Kidney (tissue), 14 donors: Measurements from ENCODE around the gene EDARADD. TPM values are rescaled to one million over a fixed set of nuclear protein-coding genes. Genes with fewer than 3 reads are reported as not detected.
"Not testable (repeated sequence)": the region's sequence is repeated elsewhere in the genome, so short reads cannot be mapped to it uniquely, and the experiment has no call there.

Experiments
- DNase-seq, 5 donors: peaks; one replicate each; pipeline ENCODE4 v3.0.0-alpha.2; 2013 to 2020
- FAIRE-seq: peaks from 2 replicates; lab custom pipeline; 2012; peaks lifted over from hg19 to GRCh38; lab: Jason Lieb, UNC
- H3K27ac ChIP-seq, 2 donors: one replicate each; pipeline ENCODE4 v1.7.0; 2013; ENCODE audit warnings: low read depth in 2 of 2, low read length in 2 of 2, inconsistent platforms in 1 of 2
- H3K27me3 ChIP-seq: one replicate; pipeline ENCODE4 v1.7.1; 2013; ENCODE audit warnings: low read length, inconsistent platforms; ENCODE audit not compliant: control insufficient read depth, insufficient read depth
- H3K36me3 ChIP-seq, 3 donors: one replicate each; pipeline versions ENCODE4 v1.7.0 to v1.7.1; 2013; ENCODE audit warnings: low read length in 3 of 3, control low read depth in 1 of 3, inconsistent platforms in 1 of 3; ENCODE audit not compliant: insufficient read depth in 3 of 3, control insufficient read depth in 2 of 3
- H3K4me1 ChIP-seq, 3 donors: one replicate each; pipeline versions ENCODE4 v1.7.0 to v1.7.1; 2013; ENCODE audit warnings: low read length in 3 of 3, inconsistent platforms in 1 of 3, low read depth in 1 of 3; ENCODE audit not compliant: control insufficient read depth in 2 of 3, insufficient read depth in 2 of 3
- H3K4me3 ChIP-seq, 3 donors: one replicate each; pipeline versions ENCODE4 v1.7.0 to v1.8.1; 2013; ENCODE audit warnings: low read length in 3 of 3, control low read depth in 1 of 3, inconsistent platforms in 1 of 3
- H3K9ac ChIP-seq, 3 donors: one replicate each; pipeline versions ENCODE4 v1.7.0 to v1.7.1; 2013; ENCODE audit warnings: low read length in 3 of 3, control low read depth in 1 of 3, inconsistent platforms in 1 of 3
- H3K9me3 ChIP-seq, 3 donors: one replicate each; pipeline versions ENCODE4 v1.7.0 to v1.7.1; 2013; ENCODE audit warnings: low read length in 3 of 3, control low read depth in 1 of 3, inconsistent platforms in 1 of 3; ENCODE audit not compliant: control insufficient read depth in 2 of 3, insufficient read depth in 1 of 3
- intact Hi-C: fragments of 100-400 bp; cut with DNase I; formaldehyde crosslinking; loops from one replicate; pipeline ENCODE4 v1.11.1; 2022
- polyA plus RNA-seq: library from polyadenylated mRNA; stranded (reverse); fragments of 350-450 nt; fragmentation: Illumina TruSeq; extraction: RNeasy Lipid Tissue Mini Kit (QIAGEN cat#74804); gene quantifications from one replicate; pipeline ENCODE4 v1.2.3, GENCODE V29; 2014; ENCODE audit warnings: low read depth, low replicate concordance; ENCODE audit not compliant: insufficient read depth
- total RNA-seq: library from RNA; stranded (reverse); fragmentation: NEBNext Ultra II Directional; extraction: Animal tissue kit (Norgen Biotek cat#: 25700); gene quantifications from one replicate; pipeline ENCODE4 v1.2.1, GENCODE V29; 2021
- TF ChIP-seq, protein P1 (sequence below): IDR thresholded peaks from 3 replicates; pipeline ENCODE4 v1.5.1; 2012; ENCODE audit warnings: mild to moderate bottlenecking, moderate library complexity, borderline replicate concordance; ENCODE audit not compliant: insufficient read depth; ENCODE audit errors: extremely low read depth
- donor health status: control.
- donor health status: control.
- donor health status: control.
- donor health status: control.
- donor health status: control.
- donor health status: DM: yes; HTN: yes; CAD: no.
- donor health status: Normal renal cell carcinoma (clear cell type).

The EDARADD gene
- total and polyA plus RNA-seq, 2 donors from 2014 or later, result 0.82 to 2.2 TPM

DNA sequence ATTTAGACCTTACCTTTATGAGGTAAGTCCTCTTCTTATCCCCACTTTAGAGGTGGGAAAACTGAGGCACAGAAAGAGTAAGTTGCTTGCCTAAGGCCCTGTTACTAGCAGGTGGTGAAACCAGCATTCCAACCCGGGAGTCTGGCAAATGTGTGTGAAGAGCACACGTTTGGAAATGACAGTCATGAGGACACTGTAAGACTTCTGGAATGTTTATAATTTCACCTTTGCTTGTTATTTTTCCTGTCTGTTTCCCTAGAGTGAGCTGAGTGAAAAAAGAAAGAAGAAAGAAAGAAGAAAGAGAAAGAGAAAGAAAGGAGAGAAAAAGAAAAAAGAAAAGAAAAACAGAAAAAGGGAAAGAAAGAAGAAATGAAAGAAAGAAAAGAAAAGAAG is 108.5 kb downstream of the EDARADD start:
- Histone ChIP-seq H3K4me3 (peak overlapping the region in 1 of 3 donors; percentile 58), H3K4me1 (peaks cover 0 to 3% (median 0%) of the 10 kb centered on the region in 3 donors), H3K27me3 (no peaks in the 10 kb centered on the region), H3K27ac (no peak overlapping the region), H3K9ac (no peak overlapping the region), H3K36me3 (no peaks in the 10 kb centered on the region), H3K9me3 (no peaks in the 10 kb centered on the region)
- DNase-seq (peak in 2 of 5 donors; percentile 29 to 31), FAIRE-seq (no peak)
- intact Hi-C loops, result no loop called here
- TF ChIP-seq, protein P1, sequence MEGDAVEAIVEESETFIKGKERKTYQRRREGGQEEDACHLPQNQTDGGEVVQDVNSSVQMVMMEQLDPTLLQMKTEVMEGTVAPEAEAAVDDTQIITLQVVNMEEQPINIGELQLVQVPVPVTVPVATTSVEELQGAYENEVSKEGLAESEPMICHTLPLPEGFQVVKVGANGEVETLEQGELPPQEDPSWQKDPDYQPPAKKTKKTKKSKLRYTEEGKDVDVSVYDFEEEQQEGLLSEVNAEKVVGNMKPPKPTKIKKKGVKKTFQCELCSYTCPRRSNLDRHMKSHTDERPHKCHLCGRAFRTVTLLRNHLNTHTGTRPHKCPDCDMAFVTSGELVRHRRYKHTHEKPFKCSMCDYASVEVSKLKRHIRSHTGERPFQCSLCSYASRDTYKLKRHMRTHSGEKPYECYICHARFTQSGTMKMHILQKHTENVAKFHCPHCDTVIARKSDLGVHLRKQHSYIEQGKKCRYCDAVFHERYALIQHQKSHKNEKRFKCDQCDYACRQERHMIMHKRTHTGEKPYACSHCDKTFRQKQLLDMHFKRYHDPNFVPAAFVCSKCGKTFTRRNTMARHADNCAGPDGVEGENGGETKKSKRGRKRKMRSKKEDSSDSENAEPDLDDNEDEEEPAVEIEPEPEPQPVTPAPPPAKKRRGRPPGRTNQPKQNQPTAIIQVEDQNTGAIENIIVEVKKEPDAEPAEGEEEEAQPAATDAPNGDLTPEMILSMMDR, result no peak

DNA sequence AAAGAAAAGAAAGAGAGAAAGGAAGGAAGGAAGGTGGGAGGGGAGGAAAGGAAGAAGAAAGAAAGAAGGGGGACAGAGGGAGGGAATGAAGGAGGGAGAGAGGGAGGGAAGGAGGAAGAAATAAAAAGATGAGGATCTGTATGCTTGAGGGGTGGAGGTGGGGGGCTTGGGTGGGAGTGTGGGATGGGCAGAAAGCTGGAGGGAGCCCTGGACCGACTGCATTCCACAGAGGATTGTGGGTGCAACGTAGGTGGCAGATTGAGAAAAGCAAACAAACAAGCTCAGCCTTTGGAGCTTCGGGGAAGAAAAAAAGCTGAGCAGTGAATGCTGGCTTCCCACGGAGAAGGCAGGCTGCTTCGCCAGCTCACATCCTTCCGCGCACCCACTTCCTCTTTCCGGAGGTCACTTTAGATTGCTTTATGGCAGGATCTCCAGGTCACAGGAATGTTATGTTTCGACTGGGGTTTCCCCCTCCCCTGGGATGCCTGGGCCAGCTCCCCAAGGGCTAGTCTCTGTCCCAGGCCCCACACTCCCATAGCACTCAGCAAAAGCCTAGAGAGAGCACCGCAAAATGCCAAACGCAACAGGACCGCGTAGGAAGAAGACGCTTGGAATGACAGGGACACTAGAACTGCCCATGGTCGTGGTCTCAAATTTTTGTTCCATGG is 109.0 kb downstream of the EDARADD start:
- H3K27ac ChIP-seq, result peak overlapping the region; percentile 22 to 34
- no peaks in the 10 kb centered on the region for H3K36me3 ChIP-seq
- DNase-seq (peak in 4 of 5 donors; percentile 58 to 83 (median 67)), FAIRE-seq (no peak)
- no peaks in the 10 kb centered on the region for H3K9me3 ChIP-seq
- H3K9ac ChIP-seq, result peak overlapping the region in 2 of 3 donors; percentile 1 to 37
- peak overlapping the region in 2 of 3 donors; percentile 17 to 58 for H3K4me3 ChIP-seq
- TF ChIP-seq, protein P1, result no peak
- H3K27me3 ChIP-seq, result no peaks in the 10 kb centered on the region
- peaks cover 0 to 3% (median 0%) of the 10 kb centered on the region in 3 donors for H3K4me1 ChIP-seq
- intact Hi-C loops, result no loop called here

DNA sequence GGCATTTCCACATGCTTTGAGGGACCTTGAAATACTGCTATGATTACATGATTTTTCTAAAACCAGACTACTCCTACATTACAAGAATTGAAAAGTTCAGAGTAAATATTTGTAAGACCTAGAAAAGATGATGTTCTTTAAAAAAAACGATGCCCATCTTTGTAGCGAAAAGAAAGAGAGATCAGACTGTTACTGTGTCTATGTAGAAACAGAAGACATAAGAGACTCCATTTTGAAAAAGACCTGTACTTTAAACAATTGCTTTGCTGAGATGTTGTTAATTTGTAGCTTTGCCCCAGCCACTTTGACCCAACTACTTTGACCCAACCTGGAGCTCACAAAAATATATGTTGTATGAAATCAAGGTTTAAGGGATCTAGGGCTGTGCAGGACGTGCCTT is 110.3 kb downstream of the EDARADD start:
- H3K4me3 ChIP-seq, DNase-seq, FAIRE-seq: not testable (repeated sequence)

DNA sequence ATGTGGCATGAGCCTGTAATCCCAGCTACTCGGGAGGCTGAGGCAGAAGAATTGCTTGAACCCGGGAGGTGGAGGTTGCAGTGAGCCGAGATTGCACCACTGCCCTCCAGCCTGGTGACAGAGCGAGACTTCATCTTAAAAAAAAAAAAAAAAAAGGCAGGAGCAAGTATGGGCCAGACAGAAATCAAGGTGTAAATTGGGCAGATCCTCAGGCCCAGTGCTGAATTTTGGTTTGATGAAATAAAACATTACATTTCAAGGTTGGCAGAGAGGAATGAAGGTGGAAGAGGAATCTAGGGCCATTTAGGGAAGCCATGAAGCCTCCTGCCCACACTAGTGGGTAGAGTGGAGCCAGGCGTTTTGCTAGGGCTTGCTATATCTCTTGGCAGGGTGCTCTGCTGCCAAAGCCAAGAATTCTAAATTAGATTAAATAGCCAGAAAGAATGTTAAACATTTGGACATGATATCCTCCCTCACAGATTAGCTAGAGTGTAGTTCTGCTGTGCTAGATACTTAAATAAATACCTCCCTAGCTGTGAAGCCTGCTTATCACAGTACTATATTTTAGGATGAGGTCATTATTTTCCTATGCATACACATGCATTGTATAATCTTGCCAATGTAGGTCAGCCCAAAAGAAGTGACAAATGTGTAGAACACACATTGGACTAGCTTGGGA is 113.1 kb downstream of the EDARADD start:
- intact Hi-C loops, result no loop called here
- H3K4me1 ChIP-seq, result peaks cover 0 to 3% (median 0%) of the 10 kb centered on the region in 3 donors

More for the DNA sequence above, 110.3 kb downstream of the EDARADD start:
- H3K27ac ChIP-seq, H3K9me3 ChIP-seq, H3K36me3 ChIP-seq, intact Hi-C loops, H3K9ac ChIP-seq, H3K27me3 ChIP-seq, H3K4me1 ChIP-seq: not testable (repeated sequence)

More for the DNA sequence above, 113.1 kb downstream of the EDARADD start:
- TF ChIP-seq, protein P1, result no peak
- no peak overlapping the region for H3K27ac ChIP-seq
- no peak overlapping the region for H3K4me3 ChIP-seq
- H3K9me3 ChIP-seq, result no peaks in the 10 kb centered on the region
- H3K36me3 ChIP-seq, result no peaks in the 10 kb centered on the region
- H3K27me3 ChIP-seq, result no peaks in the 10 kb centered on the region
- DNase-seq (peak in 3 of 5 donors; percentile 13 to 47 (median 33)), FAIRE-seq (no peak)
- H3K9ac ChIP-seq, result no peak overlapping the region
